PC-3 (cell line): ENCODE measurements around the gene PIERCE2. TPM values are rescaled to one million over a fixed set of nuclear protein-coding genes. Genes with fewer than 3 reads are reported as not detected.

ENCODE experiments used
- ATAC-seq: fragments of 200-7000 bp; cut with Tn5 transposase; 2 replicates; pipeline ENCODE4 v1.9.1; 2020; ENCODE audit warnings: mild to moderate bottlenecking, moderate library complexity
- BruUV-seq: library from RNA; stranded (reverse); fragments of 400-500 nt; replicated peaks from 2 replicates; lab custom pipeline; 2021; lab: Mats Ljungman, UMichigan
- CTCF ChIA-PET: fragments of 300-600 bp; sonication (Branson Sonifier 250); formaldehyde crosslinking; loops from one replicate; lab custom pipeline; 2022; ENCODE audit warnings: antibody characterized with exemption; lab: Charles Lee
- POLR2A ChIA-PET: fragments of 300-600 bp; sonication (Branson Sonifier 250); formaldehyde crosslinking; loops from one replicate; lab custom pipeline; 2022; ENCODE audit warnings: antibody characterized with exemption; ENCODE audit not compliant: unreplicated experiment; lab: Charles Lee
- DNase-seq: peaks from one replicate; pipeline ENCODE4 v3.0.0-alpha.2; 2015
- H2AFZ ChIP-seq: fragments of 300-600 bp; sonication (generic); 2 replicates; pipeline ENCODE4 v1.6.0; 2016; ENCODE audit warnings: antibody characterized with exemption, low read length
- H3F3A ChIP-seq: fragments of 300-600 bp; sonication (generic); one replicate; pipeline ENCODE4 v1.6.0; 2017; ENCODE audit warnings: antibody characterized with exemption, low read length, control low read depth, mild to moderate bottlenecking; ENCODE audit not compliant: unreplicated experiment
- H3K27ac ChIP-seq: fragments of 300-600 bp; sonication (generic); 2 replicates; pipeline ENCODE4 v1.5.1; 2016; ENCODE audit warnings: mild to moderate bottlenecking, low read length
- H3K27me3 ChIP-seq: fragments of 300-600 bp; sonication (generic); 2 replicates; pipeline ENCODE4 v1.6.1; 2016; ENCODE audit warnings: low read length, mixed read lengths
- H3K36me3 ChIP-seq: fragments of 300-600 bp; sonication (generic); 2 replicates; pipeline ENCODE4 v1.6.1; 2016; ENCODE audit warnings: low read depth, mixed run types, low read length, mixed read lengths
- H3K4me1 ChIP-seq: fragments of 300-600 bp; sonication (generic); 2 replicates; pipeline ENCODE4 v1.5.1; 2016; ENCODE audit warnings: low read length; ENCODE audit not compliant: insufficient read depth
- H3K4me2 ChIP-seq: fragments of 300-600 bp; sonication (generic); 2 replicates; pipeline ENCODE4 v1.6.0; 2016; ENCODE audit warnings: low read length
- H3K4me3 ChIP-seq: fragments of 300-600 bp; sonication (generic); 2 replicates; pipeline ENCODE4 v1.5.1; 2016; ENCODE audit warnings: mild to moderate bottlenecking, low read length, mixed read lengths
- H3K79me2 ChIP-seq: fragments of 300-600 bp; sonication (generic); 2 replicates; pipeline ENCODE4 v1.6.1; 2017; ENCODE audit warnings: low read length, mixed read lengths
- H3K9ac ChIP-seq: fragments of 300-600 bp; sonication (generic); 2 replicates; pipeline ENCODE4 v1.6.0; 2016; ENCODE audit warnings: mild to moderate bottlenecking, low read length
- H3K9me2 ChIP-seq: fragments of 300-600 bp; sonication (generic); replicated peaks from 2 replicates; pipeline ENCODE4 v1.6.1; 2016; ENCODE audit warnings: mixed run types, low read length, mixed read lengths
- H3K9me3 ChIP-seq: fragments of 300-600 bp; sonication (generic); 2 replicates; pipeline ENCODE4 v1.6.1; 2016; ENCODE audit warnings: low read length, mixed read lengths
- H4K20me1 ChIP-seq: fragments of 300-600 bp; sonication (generic); 2 replicates; pipeline ENCODE4 v1.6.1; 2016; ENCODE audit warnings: low read length, mixed read lengths
- EZH2 ChIP-seq: fragments of 300-600 bp; sonication (generic); IDR thresholded peaks from one replicate; pipeline ENCODE4 v1.6.1; 2017; ENCODE audit warnings: antibody characterized with exemption, mild to moderate bottlenecking, low read length; ENCODE audit not compliant: unreplicated experiment
- EZH2phosphoT487 ChIP-seq: fragments of 300-600 bp; sonication (generic); IDR thresholded peaks from 2 replicates; pipeline ENCODE4 v1.6.1; 2018; ENCODE audit warnings: mild to moderate bottlenecking, antibody characterized with exemption, low read length, borderline replicate concordance
- intact Hi-C: fragments of 100-400 bp; cut with micrococcal nuclease; formaldehyde crosslinking; loops from 2 replicates; pipeline ENCODE4 v1.9.0; 2023
- total RNA-seq: library from RNA; depleted of rRNA; stranded (reverse); fragments of >200 nt; gene quantifications from 2 replicates; pipeline ENCODE4 v1.2.3, GENCODE V29; 2014
- TF ChIP-seq, protein P1 (sequence below): fragments of 300-600 bp; sonication (generic); conservative IDR thresholded peaks from 2 replicates; pipeline ENCODE4 v1.5.1; 2017; ENCODE audit warnings: antibody characterized with exemption, low read depth, mild to moderate bottlenecking, low read length

Gene PIERCE2
- total RNA-seq, 1 experiment from 2014 or later = 3.1 TPM

- H3K27ac ChIP-seq = no peak overlapping the region
- H3K27me3 ChIP-seq = no peaks in the 10 kb centered on the region
- CTCF ChIA-PET = no interaction called here
- H3K79me2 ChIP-seq = no peaks in the 10 kb centered on the region
- no peak overlapping the region for H2AFZ ChIP-seq
- intact Hi-C loops = loop anchor here (10.0 kb wide), 1 partner anchor 47 kb away; no protein-coding TSS in a partner anchor
- no TSS peak for BruUV-seq
- H3K4me2 ChIP-seq = no peak overlapping the region
- no peak for DNase-seq
- no peaks in the 10 kb centered on the region for H4K20me1 ChIP-seq
- POLR2A ChIA-PET = interaction anchor here (0.6 kb wide), 1 partner anchor 60 kb away, joined by 3 read pairs; no protein-coding TSS in a partner anchor
- no peak overlapping the region for H3K9ac ChIP-seq
- no peak for TF ChIP-seq EZH2phosphoT487
- TF ChIP-seq, protein P1, sequence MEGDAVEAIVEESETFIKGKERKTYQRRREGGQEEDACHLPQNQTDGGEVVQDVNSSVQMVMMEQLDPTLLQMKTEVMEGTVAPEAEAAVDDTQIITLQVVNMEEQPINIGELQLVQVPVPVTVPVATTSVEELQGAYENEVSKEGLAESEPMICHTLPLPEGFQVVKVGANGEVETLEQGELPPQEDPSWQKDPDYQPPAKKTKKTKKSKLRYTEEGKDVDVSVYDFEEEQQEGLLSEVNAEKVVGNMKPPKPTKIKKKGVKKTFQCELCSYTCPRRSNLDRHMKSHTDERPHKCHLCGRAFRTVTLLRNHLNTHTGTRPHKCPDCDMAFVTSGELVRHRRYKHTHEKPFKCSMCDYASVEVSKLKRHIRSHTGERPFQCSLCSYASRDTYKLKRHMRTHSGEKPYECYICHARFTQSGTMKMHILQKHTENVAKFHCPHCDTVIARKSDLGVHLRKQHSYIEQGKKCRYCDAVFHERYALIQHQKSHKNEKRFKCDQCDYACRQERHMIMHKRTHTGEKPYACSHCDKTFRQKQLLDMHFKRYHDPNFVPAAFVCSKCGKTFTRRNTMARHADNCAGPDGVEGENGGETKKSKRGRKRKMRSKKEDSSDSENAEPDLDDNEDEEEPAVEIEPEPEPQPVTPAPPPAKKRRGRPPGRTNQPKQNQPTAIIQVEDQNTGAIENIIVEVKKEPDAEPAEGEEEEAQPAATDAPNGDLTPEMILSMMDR = no peak
- TF ChIP-seq EZH2 = no peak
- H3K36me3 ChIP-seq = no peaks in the 10 kb centered on the region
- no peaks in the 10 kb centered on the region for H3F3A ChIP-seq
- no peak overlapping the region for H3K4me3 ChIP-seq
- H3K9me2 ChIP-seq = no peaks in the 10 kb centered on the region
- ATAC-seq = no peak
- no peaks in the 10 kb centered on the region for H3K4me1 ChIP-seq
- no peaks in the 10 kb centered on the region for H3K9me3 ChIP-seq
Observed at GRCh38 chr15:55401786-55402246, 6.5 kb upstream of the PIERCE2 start.

DNA sequence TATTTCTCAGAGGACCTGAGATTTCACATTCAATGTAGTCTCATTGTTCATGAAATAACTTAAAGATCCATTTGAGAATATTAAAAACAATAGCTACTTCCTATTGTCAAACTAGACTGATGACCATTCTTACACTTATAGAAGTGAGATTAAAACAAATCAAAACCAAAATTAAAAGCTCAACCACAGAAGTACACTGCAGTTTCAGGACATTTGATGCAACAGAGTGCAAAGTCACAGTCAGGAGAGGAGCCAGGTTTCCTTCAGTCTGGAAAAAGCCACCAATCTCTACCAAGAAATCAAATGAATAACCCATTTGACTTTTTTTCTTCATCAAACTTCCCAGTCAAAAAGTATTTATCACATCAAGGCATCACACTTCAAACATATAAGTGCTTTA, 5.6 kb upstream of the PIERCE2 start:
- Histone ChIP-seq H3F3A (no peaks in the 10 kb centered on the region), H3K9ac (no peak overlapping the region), H3K27me3 (no peaks in the 10 kb centered on the region), H3K27ac (no peak overlapping the region), H3K79me2 (no peaks in the 10 kb centered on the region), H3K9me2 (no peaks in the 10 kb centered on the region), H3K36me3 (no peaks in the 10 kb centered on the region), H3K4me2 (no peak overlapping the region), H3K9me3 (no peaks in the 10 kb centered on the region), H4K20me1 (no peaks in the 10 kb centered on the region), H2AFZ (no peak overlapping the region), H3K4me3 (no peak overlapping the region), H3K4me1 (peaks cover 4% of the 10 kb centered on the region; the same call in 1 of the 2 replicates)
- intact Hi-C loops = loop anchor here (10.0 kb wide), 1 partner anchor 48 kb away; no protein-coding TSS in a partner anchor
- no peak for ATAC-seq
- CTCF ChIA-PET = no interaction called here
- POLR2A ChIA-PET = no interaction called here
- no peak for DNase-seq
- BruUV-seq = no TSS peak
- TF ChIP-seq EZH2phosphoT487 (no peak), EZH2 (no peak)
- TF ChIP-seq, protein P1 = no peak

DNA sequence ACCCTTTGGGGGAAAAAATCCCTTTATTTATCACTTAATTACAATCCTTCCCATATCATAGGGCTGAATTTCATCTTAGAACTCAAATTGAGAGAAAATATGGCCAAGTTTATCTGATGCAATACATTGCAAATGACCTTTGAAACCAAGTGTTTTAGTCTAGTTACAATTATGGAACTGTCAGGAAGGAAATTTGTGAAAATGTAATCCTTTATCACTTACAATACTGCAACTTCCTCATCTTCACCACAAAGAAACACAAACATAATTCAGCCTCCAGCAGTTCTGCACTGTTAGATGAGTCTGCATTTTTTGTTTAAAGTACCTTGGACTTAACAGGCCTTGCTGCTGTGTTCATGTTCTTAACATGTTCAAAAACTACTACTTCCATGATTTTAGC, 4.8 kb upstream of the PIERCE2 start:
- no peaks in the 10 kb centered on the region for H3K9me3 ChIP-seq
- H3K27me3 ChIP-seq = no peaks in the 10 kb centered on the region
- no peak overlapping the region for H3K27ac ChIP-seq
- H3K4me1 ChIP-seq = peaks cover 4% of the 10 kb centered on the region; the same call in 1 of the 2 replicates
- H3K79me2 ChIP-seq = no peaks in the 10 kb centered on the region
- no peak overlapping the region for H3K9ac ChIP-seq
- DNase-seq = no peak
- no peaks in the 10 kb centered on the region for H3K36me3 ChIP-seq
- H2AFZ ChIP-seq = no peak overlapping the region
- H3K9me2 ChIP-seq = no peaks in the 10 kb centered on the region
- no peak for ATAC-seq
- no peak overlapping the region for H3K4me2 ChIP-seq
- no peaks in the 10 kb centered on the region for H4K20me1 ChIP-seq
- H3K4me3 ChIP-seq = no peak overlapping the region
- ChIA-PET POLR2A (interaction anchor here (0.6 kb wide), 1 partner anchor 131 kb away, joined by 3 read pairs; no protein-coding TSS in a partner anchor), CTCF (no interaction called here)
- TF ChIP-seq EZH2phosphoT487 (no peak), EZH2 (no peak)
- TF ChIP-seq, protein P1 = no peak
- intact Hi-C loops = loop anchor here (10.0 kb wide), 1 partner anchor 49 kb away; no protein-coding TSS in a partner anchor
- no peaks in the 10 kb centered on the region for H3F3A ChIP-seq
- no TSS peak for BruUV-seq
